22Rv1 (cell line): Measurements from ENCODE around the gene OSBPL2.

Source experiments
- H3K27ac ChIP-seq: fragments of 450-650 bp; 2 replicates; pipeline ENCODE4 v1.5.1; 2017
- CTCF ChIP-seq: fragments of 450-650 bp; IDR thresholded peaks from 2 replicates; pipeline ENCODE4 v1.5.1; 2017; ENCODE audit warnings: mild to moderate bottlenecking
- ZFX ChIP-seq: fragments of 450-650 bp; IDR thresholded peaks from 2 replicates; pipeline ENCODE4 v1.6.1; 2017; ENCODE audit warnings: antibody characterized with exemption, borderline replicate concordance

The OSBPL2 gene

GRCh38 chr20:62195736-62196135 lies 42.6 kb upstream of the OSBPL2 start:
- H3K27ac ChIP-seq: no peak overlapping the region
- TF ChIP-seq CTCF (no peak), ZFX (no peak)

- TF ChIP-seq ZFX (no peak), CTCF (no peak)
- no peak overlapping the region for H3K27ac ChIP-seq
Observed at GRCh38 chr20:62196286-62196685, 42.0 kb upstream of the OSBPL2 start.

GRCh38 chr20:62197311-62197710 lies 41.0 kb upstream of the OSBPL2 start:
- TF ChIP-seq CTCF (no peak), ZFX (no peak)

GRCh38 chr20:62197801-62198200 lies 40.5 kb upstream of the OSBPL2 start:
- TF ChIP-seq ZFX (no peak), CTCF (no peak)
- H3K27ac ChIP-seq: no peak overlapping the region

More at GRCh38 chr20:62197311-62197710, 41.0 kb upstream of the OSBPL2 start:
- H3K27ac ChIP-seq: no peak overlapping the region

DNA sequence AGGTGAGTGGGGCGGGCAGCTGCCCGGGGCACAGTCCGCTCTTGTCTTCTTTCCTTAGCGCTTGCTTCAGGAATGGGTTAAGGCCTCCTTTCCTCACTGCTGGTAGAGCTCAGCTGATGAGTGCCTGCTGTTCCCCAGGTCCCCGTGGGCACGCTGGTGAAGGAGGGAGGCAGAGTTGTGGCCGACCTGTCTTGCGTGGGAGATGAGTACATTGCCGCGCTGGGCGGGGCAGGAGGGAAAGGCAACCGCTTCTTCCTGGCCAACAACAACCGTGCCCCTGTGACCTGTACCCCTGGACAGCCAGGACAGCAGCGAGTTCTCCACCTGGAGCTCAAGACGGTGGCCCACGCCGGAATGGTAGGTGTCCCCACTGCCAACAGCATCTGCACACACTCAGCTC lies 39.8 kb upstream of the OSBPL2 start:
- H3K27ac ChIP-seq: no peak overlapping the region
- TF ChIP-seq CTCF (no peak), ZFX (no peak)

GRCh38 chr20:62198931-62199330 lies 39.4 kb upstream of the OSBPL2 start:
- TF ChIP-seq CTCF: no peak
- TF ChIP-seq ZFX: no peak
- no peak overlapping the region for H3K27ac ChIP-seq

DNA sequence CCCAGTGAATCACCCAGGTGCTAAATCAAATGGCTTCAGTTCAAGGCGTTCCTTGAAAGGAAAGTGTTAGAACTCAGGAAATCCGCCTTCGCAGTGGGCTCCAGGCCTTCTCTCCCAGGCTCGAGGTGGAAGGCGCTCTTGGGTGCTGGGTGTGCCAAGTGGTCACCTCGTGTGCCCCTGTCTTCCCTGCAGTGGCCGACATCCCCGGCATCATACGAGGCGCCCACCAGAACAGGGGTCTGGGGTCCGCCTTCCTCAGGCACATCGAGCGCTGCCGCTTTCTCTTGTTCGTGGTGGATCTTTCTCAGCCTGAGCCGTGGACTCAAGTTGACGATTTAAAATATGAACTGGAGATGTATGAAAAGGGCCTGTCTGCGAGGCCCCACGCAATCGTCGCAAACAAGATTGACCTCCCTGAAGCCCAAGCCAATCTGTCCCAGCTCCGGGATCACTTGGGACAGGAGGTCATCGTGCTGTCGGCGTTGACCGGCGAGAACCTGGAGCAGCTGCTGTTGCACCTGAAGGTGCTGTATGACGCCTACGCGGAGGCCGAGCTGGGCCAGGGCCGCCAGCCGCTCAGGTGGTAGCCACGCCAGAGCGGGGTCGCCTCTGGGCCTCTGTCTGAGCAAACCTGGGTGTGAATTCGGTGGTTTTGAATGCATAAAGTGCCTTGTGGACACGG lies 37.7 kb upstream of the OSBPL2 start:
- no peak overlapping the region for H3K27ac ChIP-seq
- TF ChIP-seq ZFX: no peak
